K562 (cell line): ENCODE data around the gene PABPC3. TPM values are rescaled to one million over a fixed set of nuclear protein-coding genes. Genes with fewer than 3 reads are reported as not detected.

Experiments used
- ATAC-seq: fragments of 200-7000 bp; cut with Tn5 transposase; 3 replicates; pipeline ENCODE4 v1.9.1; 2020; ENCODE audit warnings: moderate library complexity
- BruUV-seq: library from RNA; stranded (reverse); fragments of 400-500 nt; replicated peaks from 2 replicates; lab custom pipeline; 2021; lab: Mats Ljungman, UMichigan
- CTCF ChIA-PET: fragments of 300-600 bp; formaldehyde crosslinking; extraction: SDS; loops from one replicate; lab custom pipeline; 2021; ENCODE audit warnings: low intra/inter-chr PET ratio; lab: Yijun Ruan, JAX
- POLR2A ChIA-PET: fragments of 300-600, 350-650 bp; sonication (Branson Sonifier 250); formaldehyde crosslinking; extraction: SDS; loops from one replicate; lab custom pipeline; 2021; ENCODE audit warnings: antibody characterized with exemption, inconsistent platforms; lab: Yijun Ruan, JAX
- DNase-seq, 4 experiments: peaks; one replicate each; pipeline versions ENCODE4 v3.0.0 to v3.0.0-alpha.2; 2011 to 2018; ENCODE audit warnings: low spot score in 3 of 4, mixed read lengths in 3 of 4; ENCODE audit errors: extremely low read depth in 1 of 4
- FAIRE-seq: peaks from 2 replicates; lab custom pipeline; 2011; peaks lifted over from hg19 to GRCh38; lab: Jason Lieb, UNC
- H2AFZ ChIP-seq: 2 replicates; pipeline ENCODE4 v1.6.0; 2011; ENCODE audit warnings: low read depth, low read length, control low read depth, inconsistent platforms
- H3K27ac ChIP-seq: fragments of 200-600 bp; 3 replicates; pipeline ENCODE4 v1.8.0; 2011; ENCODE audit warnings: low read depth, mild to moderate bottlenecking, control low read depth, inconsistent platforms, low read length, moderate library complexity, mixed read lengths; ENCODE audit errors: extremely low read depth
- H3K27me3 ChIP-seq, 2 experiments: fragments of 300-600 bp in 1 of 2; 2 replicates in 1 of 2; 3 replicates in 1 of 2; pipeline versions ENCODE4 v1.6.0 to v1.8.0; 2011; ENCODE audit warnings: inconsistent platforms in 2 of 2, low read length in 2 of 2, mild to moderate bottlenecking in 1 of 2, mixed read lengths in 1 of 2, moderate library complexity in 1 of 2; ENCODE audit not compliant: control insufficient read depth in 2 of 2, insufficient read depth in 2 of 2
- H3K36me3 ChIP-seq: fragments of 300-600 bp; 3 replicates; pipeline ENCODE4 v1.8.0; 2011; ENCODE audit warnings: mild to moderate bottlenecking, low read length, inconsistent platforms; ENCODE audit not compliant: control insufficient read depth, insufficient read depth
- H3K4me1 ChIP-seq, 2 experiments: fragments of 200-600 bp in 1 of 2; replicated peaks in 1 of 2; 2 replicates in 1 of 2; 3 replicates in 1 of 2; pipeline versions ENCODE4 v1.5.1 to v1.8.0; 2011; ENCODE audit warnings: inconsistent platforms in 2 of 2, low read length in 2 of 2, mild to moderate bottlenecking in 1 of 2, mixed read lengths in 1 of 2, moderate library complexity in 1 of 2; ENCODE audit not compliant: control insufficient read depth in 2 of 2, insufficient read depth in 2 of 2
- H3K4me2 ChIP-seq: 2 replicates; pipeline ENCODE4 v1.6.1; 2011; ENCODE audit warnings: low read length, control low read depth, inconsistent platforms, mixed read lengths; ENCODE audit not compliant: insufficient read depth
- H3K4me3 ChIP-seq: fragments of 200-600 bp; sonication (generic), shearing (Covaris generic); 2 replicates; pipeline ENCODE4 v1.5.1; 2016; ENCODE audit warnings: control low read depth, inconsistent platforms
- H3K79me2 ChIP-seq: fragments of 200-600 bp; 3 replicates; pipeline ENCODE4 v1.8.0; 2011; ENCODE audit warnings: low read length, inconsistent platforms; ENCODE audit not compliant: control insufficient read depth, insufficient read depth
- H3K9ac ChIP-seq, 2 experiments: 2 replicates each; pipeline versions ENCODE4 v1.6.0 to v1.6.1; 2011; ENCODE audit warnings: low read depth in 2 of 2, low read length in 2 of 2, control low read depth in 1 of 2, inconsistent platforms in 1 of 2, mild to moderate bottlenecking in 1 of 2, mixed read lengths in 1 of 2; ENCODE audit not compliant: insufficient read depth in 1 of 2
- H3K9me1 ChIP-seq: one replicate; pipeline ENCODE4 v1.6.0; 2011; ENCODE audit warnings: inconsistent platforms, mild to moderate bottlenecking, low read length, moderate library complexity; ENCODE audit not compliant: control insufficient read depth, insufficient read depth
- H3K9me3 ChIP-seq: replicated peaks from 2 replicates; pipeline ENCODE4 v1.5.1; 2011; ENCODE audit warnings: low read depth, low read length, inconsistent platforms; ENCODE audit not compliant: control insufficient read depth, insufficient read depth
- H4K20me1 ChIP-seq: replicated peaks from 2 replicates; pipeline ENCODE4 v1.6.1; 2011; ENCODE audit warnings: low read length, inconsistent platforms, mixed read lengths; ENCODE audit not compliant: control insufficient read depth, insufficient read depth
- E2F4 ChIP-seq: sonication (generic); formaldehyde crosslinking; IDR thresholded peaks from 2 replicates; pipeline ENCODE4 v1.8.0; 2022; ENCODE audit warnings: mild to moderate bottlenecking, low read depth, missing genetic modification reagents
- PREB ChIP-seq: sonication (generic); formaldehyde crosslinking; IDR thresholded peaks from 2 replicates; pipeline ENCODE4 v1.8.1; 2023; ENCODE audit warnings: mild to moderate bottlenecking, missing genetic modification reagents
- ZBTB11 ChIP-seq, 3 experiments: fragments of 200-800 bp in 1 of 3; fragments of 250-450 bp in 1 of 3; fragments of 450-650 bp in 1 of 3; sonication (Bioruptor Pico) in 1 of 3; sonication (Bioruptor generic) in 1 of 3; formaldehyde crosslinking in 1 of 3; IDR thresholded peaks; 2 replicates each; pipeline versions ENCODE4 v1.6.1 to v1.8.0; 2016 to 2022; ENCODE audit warnings: mild to moderate bottlenecking in 2 of 3, missing genetic modification characterization in 2 of 3, missing compliant biosample characterization in 1 of 3, moderate library complexity in 1 of 3
- ZBTB7A ChIP-seq: IDR thresholded peaks from 2 replicates; pipeline ENCODE4 v1.6.1; 2011; ENCODE audit warnings: low read depth, mild to moderate bottlenecking, low read length, moderate library complexity, borderline replicate concordance; ENCODE audit not compliant: control insufficient read depth
- ZNF184 ChIP-seq: sonication (generic); formaldehyde crosslinking; IDR thresholded peaks from 2 replicates; pipeline ENCODE4 v1.5.0; 2020; ENCODE audit warnings: missing genetic modification reagents
- WGBS: fragments of 100-300 bp; shearing (Covaris generic); methylation state at CpG from one replicate; pipeline ENCODE4 v1.1.6; 2016; ENCODE audit warnings: low coverage, mixed read lengths; ENCODE audit not compliant: insufficient coverage; ENCODE audit errors: missing lambda C conversion rate; 5-methylcytosine and 5-hydroxymethylcytosine counted together
- in situ Hi-C: fragments of 300-500 bp; cut with MboI; formaldehyde crosslinking; loops from 4 replicates; pipeline ENCODE4 v1.15.0; 2018; ENCODE audit warnings: inconsistent platforms, mixed read lengths
- intact Hi-C: fragments of 100-400 bp; cut with micrococcal nuclease; formaldehyde crosslinking; loops from 2 replicates; pipeline ENCODE4 v1.14.2; 2022
- polyA plus RNA-seq, 8 experiments: library from polyadenylated mRNA; depleted of rRNA in 4 of 8; stranded (reverse) in 5 of 8; unstranded in 3 of 8; fragments of >200 nt; fragmentation: Nextera tagmentation in 2 of 8; fragmentation: Illumina TruSeq in 1 of 8; extraction: Ambion mirVana in 2 of 8; extraction: Trizol in 1 of 8; gene quantifications; 2 replicates each; pipeline versions ENCODE4 v1.2.1 to v1.2.3, GENCODE V29; 2011 to 2014; ENCODE audit warnings: inconsistent platforms in 1 of 8, missing spikeins in 1 of 8
- total RNA-seq, 7 experiments: library from RNA; depleted of rRNA in 6 of 7; stranded (reverse); fragments of >200 nt in 6 of 7; fragmentation: Illumina TruSeq in 2 of 7; extraction: Trizol in 2 of 7; gene quantifications; 2 replicates each; pipeline versions ENCODE4 v1.2.1 to v1.2.3, GENCODE V29; 2011 to 2021; ENCODE audit warnings: low replicate concordance in 1 of 7

Gene PABPC3
- total and polyA plus RNA-seq, 9 of the 15 experiments (the other 6 are each of a cell fraction or from before 2014, with no cell fraction given), result 0.05 to 0.80 (median 0.25) TPM

GRCh38 chr13:25137788-25138115 lies 41.8 kb downstream of the PABPC3 start:
- Histone ChIP-seq H3K36me3 (no peaks in the 10 kb centered on the region), H3K4me1 (no peaks in the 10 kb centered on the region), H3K9me1 (no peaks in the 10 kb centered on the region), H3K79me2 (no peaks in the 10 kb centered on the region), H3K9me3 (no peaks in the 10 kb centered on the region), H3K4me3 (no peak overlapping the region), H2AFZ (no peak overlapping the region), H3K27me3 (peaks cover 2 to 21% of the 10 kb centered on the region in 2 experiments; a peak in 3 of 5 replicates), H3K9ac (no peak overlapping the region), H4K20me1 (no peaks in the 10 kb centered on the region), H3K4me2 (no peak overlapping the region), H3K27ac (no peak overlapping the region)
- no TSS peak for BruUV-seq
- intact Hi-C loops, result no loop called here
- ChIA-PET POLR2A (no interaction called here), CTCF (no interaction called here)
- DNase-seq, result no peak
- 0% methylated on average over 3 of the region's 3 CpGs for WGBS
- FAIRE-seq, result no peak
- in situ Hi-C loops, result no loop called here
- ATAC-seq, result no peak
- no peak for TF ChIP-seq ZBTB7A
- TF ChIP-seq E2F4 (CRISPR knock-in tag), result no peak
- no peak for TF ChIP-seq ZNF184
- TF ChIP-seq PREB (CRISPR knock-in tag), result no peak
- TF ChIP-seq ZBTB11 (CRISPR knock-in tag; IDR thresholded peaks at IDR 0.05), result no peak
